IMR-90 (cell line): ENCODE measurements around the gene TBC1D4. TPM values are rescaled to one million over a fixed set of nuclear protein-coding genes. Genes with fewer than 3 reads are reported as not detected.

Experiments used
- ATAC-seq: fragments of 200-7000 bp; cut with Tn5 transposase; 2 replicates; pipeline ENCODE4 v1.9.1; 2020; ENCODE audit warnings: low read depth, mild to moderate bottlenecking, moderate library complexity
- BruUV-seq: library from RNA; stranded (reverse); fragments of 400-500 nt; replicated peaks from 2 replicates; lab custom pipeline; 2021; lab: Mats Ljungman, UMichigan
- CTCF ChIA-PET: fragments of 300-600 bp; formaldehyde crosslinking; extraction: SDS; loops from one replicate; lab custom pipeline; 2021; ENCODE audit warnings: antibody characterized with exemption; lab: Yijun Ruan, JAX
- POLR2A ChIA-PET: fragments of 300-600 bp; sonication (Branson Sonifier 250); formaldehyde crosslinking; loops from one replicate; lab custom pipeline; 2022; ENCODE audit warnings: antibody characterized with exemption; ENCODE audit not compliant: unreplicated experiment; lab: Charles Lee
- DNase-seq: peaks from one replicate; pipeline ENCODE4 v3.0.0; 2013
- H2AFZ ChIP-seq: replicated peaks from 2 replicates; pipeline ENCODE3; 2013; ENCODE audit warnings: low read length, mild to moderate bottlenecking; ENCODE audit not compliant: poor library complexity
- H2AK5ac ChIP-seq: 2 replicates; pipeline ENCODE4 v1.6.1; 2013; ENCODE audit warnings: low read depth, low read length, inconsistent platforms
- H2AK9ac ChIP-seq: replicated peaks from 2 replicates; pipeline ENCODE3; 2013; ENCODE audit warnings: mild to moderate bottlenecking, low read depth, low read length, moderate library complexity; ENCODE audit not compliant: poor library complexity
- H2BK120ac ChIP-seq: 2 replicates; pipeline ENCODE4 v1.6.1; 2013; ENCODE audit warnings: low read depth, low read length, inconsistent platforms
- H2BK15ac ChIP-seq: 3 replicates; pipeline ENCODE4 v1.6.1; 2013; ENCODE audit warnings: low read depth, low read length, inconsistent platforms
- H2BK20ac ChIP-seq: 2 replicates; pipeline ENCODE4 v1.6.1; 2013; ENCODE audit warnings: low read depth, mild to moderate bottlenecking, inconsistent platforms, low read length, moderate library complexity
- H2BK5ac ChIP-seq: 2 replicates; pipeline ENCODE4 v1.6.1; 2013; ENCODE audit warnings: mild to moderate bottlenecking, low read depth, low read length, inconsistent platforms; ENCODE audit not compliant: poor library complexity, severe bottlenecking
- H3K14ac ChIP-seq: replicated peaks from 2 replicates; pipeline ENCODE4 v1.6.1; 2013; ENCODE audit warnings: low read depth, low read length, inconsistent platforms
- H3K18ac ChIP-seq: 2 replicates; pipeline ENCODE4 v1.6.1; 2013; ENCODE audit warnings: low read depth, low read length, control low read depth
- H3K23ac ChIP-seq: 2 replicates; pipeline ENCODE4 v1.6.1; 2013; ENCODE audit warnings: low read depth, low read length, inconsistent platforms
- H3K27ac ChIP-seq: 2 replicates; pipeline ENCODE4 v1.5.1; 2013; ENCODE audit warnings: mild to moderate bottlenecking, control low read depth, low read length; ENCODE audit not compliant: insufficient read depth
- H3K27me3 ChIP-seq: 2 replicates; pipeline ENCODE4 v1.6.1; 2013; ENCODE audit warnings: low read length; ENCODE audit not compliant: control insufficient read depth, insufficient read depth
- H3K36me3 ChIP-seq: 2 replicates; pipeline ENCODE4 v1.6.1; 2013; ENCODE audit warnings: low read length, mixed read lengths; ENCODE audit not compliant: control insufficient read depth, insufficient read depth
- H3K4ac ChIP-seq: 2 replicates; pipeline ENCODE4 v1.6.1; 2013; ENCODE audit warnings: low read depth, low read length, inconsistent platforms
- H3K4me1 ChIP-seq: 2 replicates; pipeline ENCODE4 v1.6.1; 2013; ENCODE audit warnings: low read length, mixed read lengths; ENCODE audit not compliant: control insufficient read depth, insufficient read depth
- H3K4me2 ChIP-seq: 2 replicates; pipeline ENCODE4 v1.6.1; 2013; ENCODE audit warnings: low read depth, mild to moderate bottlenecking, control low read depth, low read length, moderate library complexity
- H3K4me3 ChIP-seq: 2 replicates; pipeline ENCODE4 v1.5.1; 2013; ENCODE audit warnings: low read depth, mild to moderate bottlenecking, control low read depth, low read length, moderate library complexity; ENCODE audit not compliant: insufficient read depth
- H3K56ac ChIP-seq: 2 replicates; pipeline ENCODE4 v1.6.1; 2013; ENCODE audit warnings: low read length, inconsistent platforms; ENCODE audit not compliant: insufficient read depth; ENCODE audit errors: extremely low read depth
- H3K79me1 ChIP-seq, 2 experiments: 2 replicates each; pipeline ENCODE4 v1.6.1; 2013; ENCODE audit warnings: low read length in 2 of 2, inconsistent platforms in 1 of 2, low read depth in 1 of 2
- H3K9ac ChIP-seq: 2 replicates; pipeline ENCODE4 v1.6.1; 2013; ENCODE audit warnings: low read depth, low read length, control low read depth
- H3K9me1 ChIP-seq: 2 replicates; pipeline ENCODE4 v1.6.1; 2013; ENCODE audit warnings: low read length, inconsistent platforms; ENCODE audit not compliant: insufficient read depth
- H3K9me3 ChIP-seq: 2 replicates; pipeline ENCODE4 v1.6.1; 2013; ENCODE audit warnings: low read length; ENCODE audit not compliant: control insufficient read depth, insufficient read depth
- H4K20me1 ChIP-seq: 2 replicates; pipeline ENCODE4 v1.6.1; 2013; ENCODE audit warnings: low read length, inconsistent platforms; ENCODE audit not compliant: insufficient read depth
- H4K5ac ChIP-seq: 2 replicates; pipeline ENCODE4 v1.6.1; 2013; ENCODE audit warnings: mild to moderate bottlenecking, low read depth, low read length, control low read depth
- H4K8ac ChIP-seq, 2 experiments: 2 replicates each; pipeline ENCODE4 v1.6.1; 2013; ENCODE audit warnings: low read depth in 2 of 2, low read length in 2 of 2, control low read depth in 1 of 2, inconsistent platforms in 1 of 2
- H4K91ac ChIP-seq: 2 replicates; pipeline ENCODE4 v1.6.1; 2013; ENCODE audit warnings: low read depth, low read length, inconsistent platforms; ENCODE audit not compliant: insufficient read depth
- BHLHE40 ChIP-seq: fragments of 150-350 bp; IDR thresholded peaks from 2 replicates; pipeline ENCODE4 v1.6.1; 2016; ENCODE audit warnings: mild to moderate bottlenecking, low read depth, low read length
- CEBPB ChIP-seq: IDR thresholded peaks from 2 replicates; pipeline ENCODE4 v1.6.1; 2012; ENCODE audit warnings: low read depth, low read length, improper control_type of control experiment
- CHD1 ChIP-seq: IDR thresholded peaks from 2 replicates; pipeline ENCODE4 v1.6.1; 2012; ENCODE audit warnings: low read depth, low read length, improper control_type of control experiment
- FOS ChIP-seq: fragments of 150-350 bp; IDR thresholded peaks from 2 replicates; pipeline ENCODE4 v1.6.1; 2016; ENCODE audit warnings: low read depth, low read length
- MAFK ChIP-seq: IDR thresholded peaks from 2 replicates; pipeline ENCODE4 v1.6.1; 2012; ENCODE audit warnings: low read depth, low read length, improper control_type of control experiment
- MAZ ChIP-seq: IDR thresholded peaks from 2 replicates; pipeline ENCODE4 v1.6.1; 2012; ENCODE audit warnings: low read depth, mild to moderate bottlenecking, low read length, improper control_type of control experiment, moderate library complexity, borderline replicate concordance
- MXI1 ChIP-seq: IDR thresholded peaks from 2 replicates; pipeline ENCODE4 v1.6.1; 2012; ENCODE audit warnings: low read depth, mild to moderate bottlenecking, low read length, moderate library complexity, borderline replicate concordance
- NFE2L2 ChIP-seq: fragments of 150-350 bp; IDR thresholded peaks from 2 replicates; pipeline ENCODE4 v1.6.1; 2016; ENCODE audit warnings: low read depth, mild to moderate bottlenecking, low read length
- POLR2A ChIP-seq: IDR thresholded peaks from 2 replicates; pipeline ENCODE4 v1.6.1; 2012; ENCODE audit warnings: mild to moderate bottlenecking, low read depth, low read length
- RAD21 ChIP-seq: IDR thresholded peaks from 2 replicates; pipeline ENCODE4 v1.6.1; 2012; ENCODE audit warnings: low read length, improper control_type of control experiment
- RCOR1 ChIP-seq: IDR thresholded peaks from 2 replicates; pipeline ENCODE4 v1.6.1; 2012; ENCODE audit warnings: mild to moderate bottlenecking, low read length, improper control_type of control experiment; ENCODE audit not compliant: insufficient replicate concordance
- RFX5 ChIP-seq: IDR thresholded peaks from 2 replicates; pipeline ENCODE4 v1.8.0; 2012; ENCODE audit warnings: low read depth, mild to moderate bottlenecking, low read length, moderate library complexity
- SMC3 ChIP-seq: fragments of 150-350 bp; IDR thresholded peaks from 2 replicates; pipeline ENCODE4 v1.6.1; 2016; ENCODE audit warnings: low read depth, mild to moderate bottlenecking, antibody characterized with exemption, low read length, moderate library complexity
- WGBS, 2 experiments: methylation state at CpG; one replicate each; pipeline versions ENCODE4 v1.1.5 to v1.1.7; 2013; ENCODE audit warnings: missing lambda C conversion rate in 2 of 2; ENCODE audit not compliant: insufficient read length in 1 of 2; ENCODE audit errors: extremely low coverage in 2 of 2; 5-methylcytosine and 5-hydroxymethylcytosine counted together
- dilution Hi-C: fragments of 300-500 bp; cut with HindIII; formaldehyde crosslinking; loops from one replicate; pipeline ENCODE4 v1.14.3; 2018; ENCODE audit warnings: low sequenced_read_pairs; ENCODE audit not compliant: unreplicated experiment
- in situ Hi-C: fragments of 300-500 bp; cut with MboI; formaldehyde crosslinking; loops from 3 replicates; pipeline ENCODE4 v1.14.3; 2019; ENCODE audit warnings: low sequenced_read_pairs, inconsistent platforms, mixed read lengths
- intact Hi-C: fragments of 100-400 bp; cut with micrococcal nuclease; formaldehyde crosslinking; loops from 2 replicates; pipeline ENCODE4 v1.10.0; 2022
- polyA plus RNA-seq, 3 experiments: library from polyadenylated mRNA; depleted of rRNA; stranded (reverse); fragments of >200 nt; gene quantifications; 2 replicates each; pipeline ENCODE4 v1.2.3, GENCODE V29; 2012; ENCODE audit warnings: low replicate concordance in 1 of 3
- total RNA-seq: library from RNA; depleted of rRNA; stranded (reverse); fragments of >200 nt; gene quantifications from 2 replicates; pipeline ENCODE4 v1.2.3, GENCODE V29; 2012
- TF ChIP-seq, protein P1 (sequence below): fragments of 150-350 bp; IDR thresholded peaks from 2 replicates; pipeline ENCODE4 v1.6.1; 2017; ENCODE audit warnings: mild to moderate bottlenecking, antibody characterized with exemption, low read length, low read depth
- TF ChIP-seq, protein P2 (sequence below): fragments of 150-350 bp; IDR thresholded peaks from 2 replicates; pipeline ENCODE4 v1.6.1; 2016; ENCODE audit warnings: low read depth, mild to moderate bottlenecking, low read length, moderate library complexity, borderline replicate concordance
- TF ChIP-seq, protein P3 (sequence below): conservative IDR thresholded peaks from 2 replicates; pipeline ENCODE4 v1.5.1; 2012; ENCODE audit warnings: mild to moderate bottlenecking, low read depth, low read length, improper control_type of control experiment

The TBC1D4 gene
- total and polyA plus RNA-seq, 2 of the 4 experiments (the other 2 are of a cell fraction) = 7.5 to 22.8 TPM

DNA sequence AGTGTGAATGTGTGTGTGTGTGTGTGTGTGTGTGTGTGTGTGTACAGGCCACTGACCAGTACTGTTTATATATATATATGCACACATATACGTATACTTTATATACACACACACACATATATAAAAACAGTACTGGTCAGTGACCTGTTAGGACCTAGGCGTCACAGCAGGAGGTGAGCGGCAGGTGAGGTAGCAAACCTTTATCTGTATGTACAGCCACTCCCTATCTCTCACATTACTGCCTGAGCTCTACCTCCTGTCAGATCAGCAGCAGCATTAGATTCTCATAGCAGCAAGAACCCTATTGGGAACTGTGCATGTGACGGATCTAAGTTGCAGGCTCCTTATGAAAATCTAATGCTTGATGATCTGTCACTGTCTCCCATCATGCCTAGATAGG, 34.5 kb downstream of the TBC1D4 start:
- H3K4me2 ChIP-seq = no peak overlapping the region
- no peak overlapping the region for H4K8ac ChIP-seq
- DNase-seq (no peak), ATAC-seq (no peak)
- H2AK9ac ChIP-seq = no peak overlapping the region
- intact Hi-C loops = loop anchor here (10.0 kb wide), 1 partner anchor 73 kb away; no protein-coding TSS in a partner anchor
- dilution Hi-C loops = no loop called here
- in situ Hi-C loops = no loop called here
- H3K9me3 ChIP-seq = no peaks in the 10 kb centered on the region
- H2BK5ac ChIP-seq = no peak overlapping the region
- no peak overlapping the region for H2BK120ac ChIP-seq
- no peaks in the 10 kb centered on the region for H3K9me1 ChIP-seq
- 0 out of 4 replicates have a peak, but pooled peaks cover 0 to 4% of the 10 kb centered on the region in 2 experiments for H3K79me1 ChIP-seq
- no peak overlapping the region for H3K4me3 ChIP-seq
- H3K27me3 ChIP-seq = no peaks in the 10 kb centered on the region
- no peak overlapping the region for H2BK20ac ChIP-seq
- no peak overlapping the region for H4K5ac ChIP-seq
- no peak overlapping the region for H4K91ac ChIP-seq
- H3K4me1 ChIP-seq = peaks cover 2% of the 10 kb centered on the region; the same call in 1 of the 2 replicates
- no peak overlapping the region for H3K18ac ChIP-seq
- ChIA-PET POLR2A (no interaction called here), CTCF (no interaction called here)
- H3K9ac ChIP-seq = no peak overlapping the region
- H4K20me1 ChIP-seq = no peaks in the 10 kb centered on the region; the same call in 1 of the 2 replicates
- no peak overlapping the region for H2AK5ac ChIP-seq
- H2AFZ ChIP-seq = no peak overlapping the region
- no peaks in the 10 kb centered on the region for H3K36me3 ChIP-seq
- H3K27ac ChIP-seq = no peak overlapping the region
- no peak overlapping the region for H2BK15ac ChIP-seq
- TF ChIP-seq, protein P1, sequence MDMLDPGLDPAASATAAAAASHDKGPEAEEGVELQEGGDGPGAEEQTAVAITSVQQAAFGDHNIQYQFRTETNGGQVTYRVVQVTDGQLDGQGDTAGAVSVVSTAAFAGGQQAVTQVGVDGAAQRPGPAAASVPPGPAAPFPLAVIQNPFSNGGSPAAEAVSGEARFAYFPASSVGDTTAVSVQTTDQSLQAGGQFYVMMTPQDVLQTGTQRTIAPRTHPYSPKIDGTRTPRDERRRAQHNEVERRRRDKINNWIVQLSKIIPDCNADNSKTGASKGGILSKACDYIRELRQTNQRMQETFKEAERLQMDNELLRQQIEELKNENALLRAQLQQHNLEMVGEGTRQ = no peak
- TF ChIP-seq BHLHE40 = no peak
- no peak for TF ChIP-seq CHD1
- no peak for TF ChIP-seq SMC3
- no peak for TF ChIP-seq MAZ
- no peak for TF ChIP-seq RFX5
- TF ChIP-seq RCOR1 = no peak
- TF ChIP-seq POLR2A = no peak
- TF ChIP-seq CEBPB = no peak
- TF ChIP-seq FOS = no peak
- TF ChIP-seq MXI1 = no peak
- TF ChIP-seq, protein P2, sequence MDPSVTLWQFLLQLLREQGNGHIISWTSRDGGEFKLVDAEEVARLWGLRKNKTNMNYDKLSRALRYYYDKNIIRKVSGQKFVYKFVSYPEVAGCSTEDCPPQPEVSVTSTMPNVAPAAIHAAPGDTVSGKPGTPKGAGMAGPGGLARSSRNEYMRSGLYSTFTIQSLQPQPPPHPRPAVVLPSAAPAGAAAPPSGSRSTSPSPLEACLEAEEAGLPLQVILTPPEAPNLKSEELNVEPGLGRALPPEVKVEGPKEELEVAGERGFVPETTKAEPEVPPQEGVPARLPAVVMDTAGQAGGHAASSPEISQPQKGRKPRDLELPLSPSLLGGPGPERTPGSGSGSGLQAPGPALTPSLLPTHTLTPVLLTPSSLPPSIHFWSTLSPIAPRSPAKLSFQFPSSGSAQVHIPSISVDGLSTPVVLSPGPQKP = no peak
- no peak for TF ChIP-seq MAFK
- TF ChIP-seq NFE2L2 = no peak
- TF ChIP-seq, protein P3, sequence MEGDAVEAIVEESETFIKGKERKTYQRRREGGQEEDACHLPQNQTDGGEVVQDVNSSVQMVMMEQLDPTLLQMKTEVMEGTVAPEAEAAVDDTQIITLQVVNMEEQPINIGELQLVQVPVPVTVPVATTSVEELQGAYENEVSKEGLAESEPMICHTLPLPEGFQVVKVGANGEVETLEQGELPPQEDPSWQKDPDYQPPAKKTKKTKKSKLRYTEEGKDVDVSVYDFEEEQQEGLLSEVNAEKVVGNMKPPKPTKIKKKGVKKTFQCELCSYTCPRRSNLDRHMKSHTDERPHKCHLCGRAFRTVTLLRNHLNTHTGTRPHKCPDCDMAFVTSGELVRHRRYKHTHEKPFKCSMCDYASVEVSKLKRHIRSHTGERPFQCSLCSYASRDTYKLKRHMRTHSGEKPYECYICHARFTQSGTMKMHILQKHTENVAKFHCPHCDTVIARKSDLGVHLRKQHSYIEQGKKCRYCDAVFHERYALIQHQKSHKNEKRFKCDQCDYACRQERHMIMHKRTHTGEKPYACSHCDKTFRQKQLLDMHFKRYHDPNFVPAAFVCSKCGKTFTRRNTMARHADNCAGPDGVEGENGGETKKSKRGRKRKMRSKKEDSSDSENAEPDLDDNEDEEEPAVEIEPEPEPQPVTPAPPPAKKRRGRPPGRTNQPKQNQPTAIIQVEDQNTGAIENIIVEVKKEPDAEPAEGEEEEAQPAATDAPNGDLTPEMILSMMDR = no peak
- no peak for TF ChIP-seq RAD21
- H3K4ac ChIP-seq = no peak overlapping the region
- no CpG with 5 or more reads among the region's 4 CpGs for WGBS, 2 experiments
- H3K56ac ChIP-seq = no peak overlapping the region
- H3K14ac ChIP-seq = no peak overlapping the region
- H3K23ac ChIP-seq = no peak overlapping the region
- BruUV-seq = no TSS peak
